NK-92 (cell line): ENCODE results near the gene REG1A.

Experiments
- DNase-seq: peaks from one replicate; lab custom pipeline; 2025; ENCODE audit not compliant: unreplicated experiment; lab: John Stamatoyannopoulos, UW

The REG1A gene, protein sequence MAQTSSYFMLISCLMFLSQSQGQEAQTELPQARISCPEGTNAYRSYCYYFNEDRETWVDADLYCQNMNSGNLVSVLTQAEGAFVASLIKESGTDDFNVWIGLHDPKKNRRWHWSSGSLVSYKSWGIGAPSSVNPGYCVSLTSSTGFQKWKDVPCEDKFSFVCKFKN

DNA sequence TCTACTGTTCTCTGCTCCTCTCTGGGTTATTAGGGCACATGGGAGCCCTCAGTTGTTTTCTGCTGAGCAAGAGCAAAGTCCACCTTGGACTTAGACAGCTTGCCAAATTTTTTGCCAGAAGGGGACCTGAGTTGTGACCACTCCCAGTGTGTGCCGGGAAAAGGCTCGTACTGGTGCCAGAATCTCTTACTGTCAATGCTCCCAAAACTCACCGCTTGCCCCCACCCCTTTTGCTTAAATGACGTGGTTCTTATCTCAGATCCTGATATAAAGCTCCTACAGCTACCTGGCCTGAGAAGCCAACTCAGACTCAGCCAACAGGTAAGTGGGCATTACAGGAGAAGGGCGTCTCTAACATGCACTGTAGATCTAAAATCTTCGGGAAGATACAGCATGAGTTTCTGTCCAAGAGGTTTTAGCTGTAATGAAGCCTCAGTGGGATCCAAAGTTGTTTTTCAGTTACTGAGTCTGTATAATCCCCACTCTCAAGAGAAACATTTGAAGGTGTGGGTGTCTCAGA lies at the start of gene REG1A:
Gene REG1A (plus strand): TSS at position 295 of the 520 bp plus-strand sequence. CDS start 374 bp downstream, outside the sequence.
- no peak for DNase-seq

DNA sequence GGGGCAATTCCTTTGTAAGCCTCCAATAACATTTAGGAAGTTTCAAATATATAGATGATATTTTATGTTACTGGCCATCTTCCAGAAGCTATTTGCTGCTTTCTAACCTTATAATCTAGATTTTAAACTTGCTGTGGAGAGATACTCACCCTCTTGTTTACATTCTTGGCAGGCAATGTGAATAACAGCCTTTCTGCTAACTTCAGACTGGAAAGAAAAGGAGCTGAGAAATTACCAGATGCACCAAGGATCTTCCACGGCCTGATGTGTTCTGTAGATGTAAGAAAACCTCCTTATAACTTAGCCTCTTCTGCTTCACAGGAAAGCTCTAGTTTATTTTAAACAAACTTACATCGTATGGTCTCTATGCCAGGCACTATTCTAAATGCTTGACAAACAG lies 49.2 kb upstream of the REG1A start:
- no peak for DNase-seq

DNA sequence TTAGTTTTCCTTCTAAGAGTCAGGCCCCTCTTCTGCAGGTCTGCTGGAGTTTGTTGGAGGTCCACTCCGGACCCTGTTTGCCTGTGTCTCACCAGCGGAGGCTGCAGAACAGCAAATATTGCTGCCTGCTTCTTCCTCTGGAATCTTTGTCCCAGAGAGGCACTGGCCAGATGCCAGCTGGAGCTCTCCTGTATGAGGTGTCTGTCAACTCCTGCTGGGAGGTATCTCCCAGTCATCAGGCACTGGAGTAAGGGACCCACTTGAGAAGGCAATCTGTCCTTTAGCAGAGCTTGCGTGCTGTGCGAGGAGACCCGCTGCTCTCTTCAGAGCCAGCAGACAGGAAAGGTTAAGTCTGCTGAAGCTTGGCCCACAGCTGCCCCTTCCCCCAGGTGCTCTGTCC lies 37.3 kb upstream of the REG1A start:
- DNase-seq, result no peak

DNA sequence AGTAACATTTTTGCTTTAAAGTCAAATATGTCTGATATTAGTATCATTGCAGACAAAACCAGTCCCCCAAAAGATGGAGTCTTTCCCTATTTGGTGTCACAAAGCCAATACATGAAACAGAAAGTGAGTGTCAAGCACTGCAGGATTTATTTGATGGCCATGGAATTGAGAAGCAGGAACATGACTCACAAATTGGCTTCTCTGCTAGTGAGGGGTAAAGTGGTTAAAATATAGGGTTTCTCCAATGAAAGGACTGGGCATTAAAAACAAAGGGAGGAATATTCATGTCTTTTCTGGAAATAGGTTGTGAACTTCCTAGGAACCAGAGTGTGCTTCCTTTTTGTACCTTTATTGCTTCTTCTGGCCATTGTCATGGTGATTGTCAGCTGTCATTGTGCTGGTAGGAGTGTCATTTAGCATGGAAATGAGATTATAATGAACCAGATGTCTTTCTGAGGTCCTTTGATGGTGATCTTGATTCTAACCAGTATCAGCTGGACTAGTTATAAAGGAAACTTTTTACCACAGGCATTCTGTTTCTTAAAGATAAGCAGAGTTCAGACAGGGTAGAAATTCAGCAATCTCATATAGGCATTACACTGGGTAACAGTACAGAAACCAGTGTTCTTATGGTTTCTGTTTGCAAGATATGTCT lies 36.6 kb upstream of the REG1A start:
- DNase-seq, result no peak

DNA sequence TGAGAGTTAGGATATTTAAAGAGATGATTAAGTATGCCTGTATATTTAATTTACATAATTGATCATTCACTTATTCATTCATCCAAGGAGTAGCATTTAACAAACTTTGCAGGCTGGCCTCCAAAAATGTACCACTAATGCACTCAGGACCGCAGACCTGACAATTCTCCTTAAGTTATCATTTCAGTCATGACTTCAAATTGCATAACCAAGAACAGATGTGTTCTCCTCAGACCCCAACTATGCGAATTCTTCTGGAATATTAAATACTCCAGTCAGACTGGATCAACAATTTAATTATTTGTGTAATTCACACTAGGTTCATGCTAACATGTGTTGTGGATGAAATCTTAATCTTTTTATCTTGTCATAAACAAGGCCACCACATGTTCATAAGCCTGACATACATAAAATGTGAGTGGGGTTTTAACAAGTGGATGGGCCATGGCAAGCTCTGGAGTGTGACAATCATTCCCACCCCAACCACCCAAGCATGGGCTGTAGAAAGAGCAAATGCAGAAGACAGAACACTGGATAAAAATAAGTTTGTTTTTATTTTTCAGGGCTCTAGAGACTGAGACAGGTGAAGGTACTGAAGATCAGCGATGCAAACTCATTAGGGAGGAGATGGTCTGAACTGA lies 35.7 kb upstream of the REG1A start:
- DNase-seq, result no peak

DNA sequence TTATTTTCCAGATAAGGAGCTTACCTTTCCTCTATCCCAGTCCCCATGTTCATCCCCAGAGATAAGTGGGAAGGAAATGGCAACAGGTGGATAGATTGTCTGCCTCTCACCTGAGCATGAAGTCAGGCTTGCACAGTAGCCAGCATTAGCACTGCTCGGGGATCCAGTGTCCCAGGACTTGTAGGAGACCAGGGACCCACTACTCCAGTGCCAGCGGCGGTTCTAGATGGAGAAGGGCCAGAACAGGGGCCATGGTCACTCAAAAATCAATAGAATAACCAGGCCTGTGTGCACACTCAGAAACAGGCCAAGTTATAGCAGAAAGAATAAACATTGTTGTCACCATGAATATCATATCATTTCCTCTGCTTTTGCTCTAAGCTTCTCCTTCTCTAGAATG lies 34.9 kb upstream of the REG1A start:
- DNase-seq, result no peak

DNA sequence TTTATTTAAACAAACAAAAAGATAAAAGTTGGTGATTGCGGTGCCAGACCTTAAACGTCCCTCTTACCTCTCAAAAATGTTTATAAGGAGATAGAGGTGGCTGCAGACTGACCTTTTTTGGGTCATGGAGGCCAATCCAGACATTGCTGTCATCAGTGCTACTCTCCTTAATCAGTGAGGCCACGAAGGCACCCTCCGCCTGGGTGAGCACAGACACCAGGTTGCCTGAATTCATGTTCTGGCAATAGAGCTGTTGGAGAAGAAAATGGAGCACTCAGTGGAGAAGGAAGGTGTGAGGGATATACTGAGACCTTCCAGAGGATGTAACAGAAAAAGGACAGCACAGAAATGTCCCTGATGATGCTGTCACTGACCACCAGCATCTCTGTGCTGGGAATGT lies 34.0 kb upstream of the REG1A start:
- no peak for DNase-seq

DNA sequence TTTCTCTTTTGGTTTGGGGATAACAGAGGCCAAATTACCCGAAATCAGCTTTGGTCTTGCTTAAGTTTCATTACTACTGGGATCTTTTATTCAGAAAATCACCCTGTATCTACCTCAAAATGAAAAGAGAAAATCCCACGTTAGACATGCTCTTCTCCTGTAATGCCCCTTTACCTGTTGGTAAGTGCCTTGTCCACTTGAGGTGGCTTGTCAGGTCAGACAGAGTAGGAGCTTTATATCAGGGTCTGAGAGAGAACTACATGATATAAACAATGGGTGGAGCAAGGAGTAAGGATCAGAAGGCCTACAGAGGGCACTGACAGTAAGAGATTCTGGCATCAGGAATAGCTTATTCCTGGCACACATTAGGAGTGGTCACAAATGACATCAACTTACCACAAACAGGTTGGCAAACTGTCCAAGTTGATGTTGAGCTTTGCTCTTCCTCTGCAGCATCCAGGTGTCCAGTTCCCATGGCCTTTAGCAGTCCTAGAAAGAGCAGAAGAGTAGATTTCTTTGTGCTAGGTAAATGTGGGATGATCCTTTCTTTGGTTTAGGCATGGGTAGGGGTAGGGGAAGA lies 32.4 kb upstream of the REG1A start, which contains the start of gene REG1B:
Gene REG1B (minus strand): TSS at position 209 of the 580 bp plus-strand sequence. CDS start 381 bp downstream, outside the sequence.
- no peak for DNase-seq

DNA sequence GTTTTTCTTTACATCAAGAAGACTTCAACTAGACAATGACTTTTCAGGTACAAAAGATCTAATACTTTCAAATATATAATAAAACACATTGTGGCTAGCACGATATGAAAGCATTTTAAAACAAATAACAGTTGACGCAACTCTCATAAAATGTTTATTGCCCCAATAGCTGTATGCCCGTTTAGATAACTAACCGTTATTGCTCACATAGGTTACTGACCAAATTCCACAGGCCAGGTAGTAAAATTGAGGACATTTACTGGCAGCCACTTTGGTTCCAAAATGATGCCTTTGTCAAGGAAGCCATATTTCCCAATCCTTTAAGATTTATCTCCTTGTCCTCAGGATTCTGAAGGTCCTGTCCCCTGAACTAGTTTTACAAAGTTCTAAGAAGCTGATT lies 29.6 kb upstream of the REG1A start:
- DNase-seq, result no peak

DNA sequence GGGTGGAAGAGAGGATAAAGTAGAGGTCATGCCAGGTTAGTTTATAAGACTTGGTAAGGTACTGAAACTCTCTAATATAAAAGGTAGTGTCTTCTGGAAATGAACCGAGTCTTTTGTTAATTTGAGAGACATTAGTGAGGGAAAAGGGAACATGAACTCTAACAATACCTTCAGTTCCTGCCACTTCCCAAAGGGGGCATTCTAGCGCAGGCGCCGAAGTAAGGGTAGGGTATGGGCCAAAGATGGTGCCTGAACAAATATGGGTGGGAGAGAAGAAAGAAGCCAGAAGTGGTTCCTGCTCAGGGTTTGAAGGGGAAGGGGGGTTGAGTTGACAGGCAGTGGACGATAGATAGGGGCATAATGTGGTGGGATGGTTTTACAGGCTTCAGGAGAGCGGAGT lies 22.4 kb upstream of the REG1A start:
- no peak for DNase-seq

DNA sequence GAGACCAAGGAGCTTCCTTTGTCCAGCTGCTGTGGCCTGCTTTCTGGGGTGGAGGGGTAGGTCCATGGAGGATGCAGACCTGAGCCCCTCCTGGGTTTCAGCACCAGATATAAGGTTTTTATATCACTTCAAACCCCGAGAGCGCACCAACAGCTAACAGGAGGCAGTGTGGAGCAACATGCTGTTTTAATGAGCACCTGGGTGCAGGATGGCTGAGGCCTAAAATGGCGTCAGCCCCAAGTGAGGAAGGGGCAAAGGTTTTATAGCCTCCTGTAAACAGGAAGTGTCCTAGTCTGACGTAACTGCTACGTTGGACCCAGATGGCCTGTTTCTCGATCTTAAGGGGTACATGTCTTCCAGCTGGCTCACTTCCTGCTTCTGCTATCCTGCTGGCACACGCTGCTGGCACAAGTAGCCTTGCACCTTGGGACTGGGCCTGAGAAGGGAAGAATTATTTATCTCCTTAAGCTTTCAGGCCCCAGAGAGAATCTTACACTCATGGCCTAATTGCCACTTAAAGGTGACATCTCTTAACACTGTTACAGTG lies 21.1 kb upstream of the REG1A start:
- no peak for DNase-seq

DNA sequence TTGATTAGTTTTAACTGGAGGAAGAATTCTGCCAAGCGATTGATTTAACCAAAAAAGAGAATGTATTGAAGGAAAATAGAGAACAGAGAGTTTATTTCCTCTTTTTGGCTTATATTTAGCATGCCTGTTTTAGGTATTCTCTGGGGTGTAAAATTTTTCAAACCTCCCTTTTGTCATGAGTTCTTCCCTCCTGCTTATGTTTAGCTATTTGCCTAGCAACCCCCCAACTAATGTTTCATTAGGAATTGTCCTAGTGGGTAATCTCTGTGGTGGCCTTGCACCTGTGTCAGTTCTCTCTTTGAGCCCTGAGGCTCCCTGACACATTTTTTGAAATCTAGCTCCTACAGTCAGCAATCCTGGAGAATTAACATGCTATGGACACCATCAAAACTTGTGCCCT lies 20.0 kb upstream of the REG1A start:
- DNase-seq, result no peak

DNA sequence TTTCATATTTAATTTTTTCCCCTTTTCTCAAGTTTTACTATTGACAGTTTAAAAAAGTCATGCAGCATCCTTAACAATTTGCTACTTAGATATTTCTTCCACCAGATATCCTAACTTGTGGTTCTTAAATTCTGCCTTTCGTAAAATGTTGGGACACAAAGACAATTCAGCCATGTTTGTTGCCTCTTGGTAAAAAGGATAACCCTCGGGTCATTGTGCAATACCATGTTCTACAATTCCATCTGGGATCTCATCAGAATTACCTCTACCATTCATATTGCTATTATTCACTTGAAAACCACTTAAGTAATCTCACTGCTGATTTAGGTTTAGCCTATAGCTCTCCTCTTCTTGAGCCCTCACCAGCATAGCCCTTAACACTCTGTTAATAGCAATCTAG lies 19.3 kb upstream of the REG1A start:
- no peak for DNase-seq

DNA sequence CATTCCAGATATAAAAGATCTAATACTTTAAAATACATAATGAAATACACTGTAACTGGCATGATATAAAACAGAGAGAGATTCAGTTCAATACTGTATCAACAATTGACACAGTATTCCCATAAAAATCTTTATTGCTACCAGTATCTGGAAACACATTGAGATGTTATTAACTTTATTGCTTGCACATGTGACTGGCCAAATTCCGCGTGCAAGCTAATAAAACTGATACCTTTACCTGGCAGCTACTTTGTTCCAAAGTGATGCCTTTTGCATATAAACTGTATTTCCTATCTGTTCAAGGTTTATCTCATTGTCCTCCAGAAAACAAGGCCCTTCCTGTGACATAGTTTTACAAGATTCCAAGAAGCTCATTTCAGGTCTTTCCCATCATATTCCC lies 17.1 kb upstream of the REG1A start:
- no peak for DNase-seq

DNA sequence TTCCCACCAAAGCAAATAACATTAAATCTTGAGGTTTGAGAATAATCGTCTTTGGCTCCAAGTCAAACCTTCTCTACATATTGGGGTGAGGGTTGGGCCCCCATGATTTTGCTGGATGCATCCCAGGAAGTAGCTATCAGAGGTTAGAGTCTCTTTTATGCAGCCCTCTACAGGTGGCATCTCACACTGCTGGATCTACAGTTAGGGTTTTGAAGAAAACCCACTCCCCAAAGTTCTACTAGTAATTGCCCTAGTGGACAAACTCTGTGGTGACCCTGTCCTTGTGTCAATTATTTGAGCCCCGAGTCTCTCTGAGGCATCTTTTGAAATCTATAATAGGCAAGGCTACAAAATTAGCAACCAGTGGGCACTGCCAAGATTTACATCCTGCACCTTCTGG lies 15.0 kb upstream of the REG1A start:
- DNase-seq, result no peak

DNA sequence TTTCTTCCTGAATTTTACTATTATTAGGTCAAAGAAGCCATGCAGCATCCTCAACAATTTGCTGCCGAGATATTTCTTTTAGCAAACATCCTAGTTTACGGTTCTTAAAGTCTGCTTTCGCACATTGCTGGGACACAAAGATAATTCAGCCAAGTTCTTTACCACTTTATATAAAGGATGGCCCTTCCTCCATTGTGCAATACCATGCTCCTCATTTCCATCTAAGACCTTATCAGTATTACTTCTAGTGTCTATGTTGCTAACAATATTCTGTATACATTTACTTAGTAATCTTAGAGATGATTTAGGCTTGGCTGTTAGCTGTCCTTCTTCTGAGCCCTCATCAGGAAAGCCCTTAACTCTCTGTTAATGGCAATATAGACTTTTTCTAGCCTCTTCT lies 8.0 kb upstream of the REG1A start:
- no peak for DNase-seq

DNA sequence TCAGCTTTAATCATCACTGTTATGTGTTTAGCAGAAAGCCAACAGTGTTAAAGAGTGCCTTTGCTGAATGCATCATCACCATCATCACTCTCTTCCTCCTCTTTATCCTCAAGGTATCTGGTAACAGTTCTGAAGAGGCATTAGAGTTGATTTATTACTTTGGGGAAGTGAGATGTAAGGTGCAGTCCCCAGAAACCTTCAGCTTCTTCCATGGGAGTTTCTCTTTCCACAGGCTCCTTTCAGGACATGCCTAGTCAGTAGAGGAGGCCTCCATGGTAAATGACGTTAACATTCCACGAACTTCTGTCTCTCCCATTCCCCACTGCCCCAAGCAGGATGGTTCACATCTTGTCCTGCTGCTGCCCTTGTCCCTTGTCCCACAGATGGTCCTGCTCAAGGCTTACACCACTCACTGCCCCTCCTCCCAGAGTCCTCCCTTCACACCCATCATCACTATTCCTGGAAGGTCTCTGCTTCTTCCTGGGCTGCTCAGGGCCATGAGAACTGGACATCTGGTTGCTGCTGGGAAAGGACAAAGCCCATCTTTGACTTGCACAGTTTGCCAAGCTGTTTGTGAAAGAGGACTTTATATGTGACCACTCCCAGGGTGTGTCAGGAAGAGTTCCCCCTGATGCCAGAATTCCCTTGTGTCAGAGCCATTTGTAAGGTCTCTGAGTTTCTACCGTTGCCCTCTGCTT lies 5.3 kb upstream of the REG1A start:
- DNase-seq, result no peak

DNA sequence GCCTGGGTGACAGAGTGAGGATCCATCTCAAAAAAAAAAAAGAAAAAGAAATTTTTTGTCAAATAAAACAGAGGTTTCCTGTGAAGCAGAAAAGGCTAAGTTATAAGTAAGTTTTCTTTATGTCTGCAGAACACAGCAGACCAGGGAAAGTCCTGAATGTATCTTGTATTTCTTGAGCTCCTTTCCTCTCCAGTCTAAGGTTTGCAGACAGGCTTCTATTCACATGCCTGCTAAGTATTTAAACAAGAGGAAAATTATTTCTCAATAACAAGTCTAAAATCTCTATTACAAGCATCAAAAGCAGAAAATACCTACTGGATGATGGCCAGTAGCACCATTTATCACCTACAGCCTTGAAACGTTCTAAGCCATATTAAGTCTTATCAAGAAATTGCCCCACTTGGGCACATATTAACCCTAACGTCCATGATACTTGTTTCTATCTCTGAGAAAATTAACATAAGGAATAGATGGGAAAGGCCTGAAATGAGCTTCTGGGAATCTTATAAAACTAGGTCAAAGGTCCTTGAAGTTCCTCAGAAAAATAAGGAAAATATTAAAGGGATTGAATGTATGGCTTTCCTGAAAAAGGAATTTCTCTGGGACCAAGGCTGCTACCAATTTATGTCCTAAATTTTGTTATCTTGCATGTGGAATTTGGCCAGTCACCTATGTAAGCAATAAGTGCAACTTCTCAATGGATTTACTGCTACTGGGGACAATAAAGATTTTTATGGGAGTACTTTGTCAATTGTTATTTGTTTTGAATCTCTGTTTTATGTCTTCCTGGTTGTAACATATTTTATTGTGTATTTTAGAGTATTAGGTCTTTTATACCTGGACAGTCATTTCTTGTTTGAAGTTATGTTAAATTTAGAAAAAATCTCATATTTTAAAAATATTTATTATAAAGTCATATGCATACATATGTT lies 3.0 kb upstream of the REG1A start:
- no peak for DNase-seq

DNA sequence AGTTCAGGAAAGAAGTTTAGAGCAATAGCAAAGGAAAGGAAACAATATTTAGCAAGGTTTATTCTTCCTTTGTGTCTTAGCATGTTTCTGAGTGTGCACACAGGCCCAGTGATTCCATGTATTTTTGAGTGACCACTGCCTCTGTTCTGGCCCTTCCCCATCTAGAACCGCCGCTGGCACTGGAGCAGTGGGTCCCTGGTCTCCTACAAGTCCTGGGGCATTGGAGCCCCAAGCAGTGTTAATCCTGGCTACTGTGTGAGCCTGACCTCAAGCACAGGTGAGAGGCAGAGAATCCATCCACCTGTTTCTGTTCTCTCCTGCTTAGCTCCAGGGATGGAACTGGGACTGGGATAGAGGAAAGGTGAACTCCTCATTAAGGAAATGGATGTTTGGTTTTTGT lies 2.4 kb downstream of the REG1A start:
- DNase-seq, result no peak
